Thyroid gland (tissue), 4 donors: ENCODE results near the gene TCIRG1.

Experiments used
- CTCF ChIP-seq, 6 experiments: fragments of 200-600 bp in 3 of 6; fragments of 450-650 bp in 3 of 6; sonication (generic) in 3 of 6; IDR thresholded peaks; one replicate each; pipeline ENCODE4 v1.5.1; 2016 to 2019; ENCODE audit warnings: antibody characterized with exemption in 6 of 6, mild to moderate bottlenecking in 2 of 6, inconsistent platforms in 1 of 6, moderate library complexity in 1 of 6
- POLR2A ChIP-seq, 2 donors: fragments of 450-650 bp; IDR thresholded peaks; one replicate each; pipeline ENCODE4 v1.6.1; 2017; ENCODE audit warnings: antibody characterized with exemption in 2 of 2, mild to moderate bottlenecking in 2 of 2, moderate library complexity in 1 of 2

- TF ChIP-seq POLR2A (IDR thresholded peaks at IDR 0.05) = no peak
- no peak for TF ChIP-seq CTCF (IDR thresholded peaks at IDR 0.05)
These were observed 1.2 kb upstream of the TCIRG1 start for GRCh38 chr11:68037411-68038225.
